ENCODE data around the gene GUCA1C. TPM values are rescaled to one million over a fixed set of nuclear protein-coding genes. Genes with fewer than 3 reads are reported as not detected.

Gene GUCA1C
- polyA plus RNA-seq, 2 of the 4 experiments (the other 2 are of a cell fraction) = not detected

DNA sequence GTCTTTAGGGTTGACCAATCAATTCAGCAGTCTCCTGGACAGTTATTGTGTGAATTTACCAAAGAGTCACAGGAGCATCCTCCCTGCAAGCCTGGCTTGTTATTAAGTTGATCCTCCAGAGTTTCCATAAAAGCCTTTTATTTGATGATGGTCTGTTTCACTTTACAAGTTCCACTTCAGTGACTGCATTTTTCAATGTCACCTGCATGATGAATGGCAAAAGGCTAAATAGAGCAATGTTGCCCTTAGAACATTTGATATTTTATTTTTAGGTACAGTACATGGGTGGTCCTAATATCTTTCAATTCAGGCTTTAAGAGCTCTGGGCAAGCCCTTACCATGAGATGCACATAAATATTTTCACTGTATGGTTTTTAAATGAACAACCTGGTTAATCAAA, 22.6 kb downstream of the GUCA1C start:
- ChIA-PET POLR2A (no interaction called here), CTCF (interaction anchor here (1.2 to 1.4 kb wide), 2 partner anchors 11 to 15 kb away, joined by 3 to 5 read pairs; no protein-coding TSS in a partner anchor)
- H3K4me3 ChIP-seq = no peak overlapping the region
- H3K4me1 ChIP-seq = no peaks in the 10 kb centered on the region
- no peak overlapping the region for H3K4me2 ChIP-seq
- H3K9me3 ChIP-seq = no peaks in the 10 kb centered on the region
- FAIRE-seq (no peak), ATAC-seq (no peak), DNase-seq (ENCODE audit: low read depth in 1 of 2, low spot score in 1 of 2) (no peak)
- no peak overlapping the region for H3K27ac ChIP-seq
- TF ChIP-seq NR3C1 (IDR thresholded peaks at IDR 0.05) = no peak
- TF ChIP-seq, protein P1, sequence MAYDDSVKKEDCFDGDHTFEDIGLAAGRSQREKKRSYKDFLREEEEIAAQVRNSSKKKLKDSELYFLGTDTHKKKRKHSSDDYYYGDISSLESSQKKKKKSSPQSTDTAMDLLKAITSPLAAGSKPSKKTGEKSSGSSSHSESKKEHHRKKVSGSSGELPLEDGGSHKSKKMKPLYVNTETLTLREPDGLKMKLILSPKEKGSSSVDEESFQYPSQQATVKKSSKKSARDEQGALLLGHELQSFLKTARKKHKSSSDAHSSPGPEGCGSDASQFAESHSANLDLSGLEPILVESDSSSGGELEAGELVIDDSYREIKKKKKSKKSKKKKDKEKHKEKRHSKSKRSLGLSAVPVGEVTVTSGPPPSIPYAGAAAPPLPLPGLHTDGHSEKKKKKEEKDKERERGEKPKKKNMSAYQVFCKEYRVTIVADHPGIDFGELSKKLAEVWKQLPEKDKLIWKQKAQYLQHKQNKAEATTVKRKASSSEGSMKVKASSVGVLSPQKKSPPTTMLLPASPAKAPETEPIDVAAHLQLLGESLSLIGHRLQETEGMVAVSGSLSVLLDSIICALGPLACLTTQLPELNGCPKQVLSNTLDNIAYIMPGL (CRISPR knock-in tag; IDR thresholded peaks at IDR 0.05; ENCODE audit: borderline replicate concordance) = no peak
- TF ChIP-seq JUN (IDR thresholded peaks at IDR 0.05) = no peak
- TF ChIP-seq ZNF302 (CRISPR knock-in tag; IDR thresholded peaks at IDR 0.05) = no peak
- no peak for TF ChIP-seq POLR2A (IDR thresholded peaks at IDR 0.05; ENCODE audit: low read length)

DNA sequence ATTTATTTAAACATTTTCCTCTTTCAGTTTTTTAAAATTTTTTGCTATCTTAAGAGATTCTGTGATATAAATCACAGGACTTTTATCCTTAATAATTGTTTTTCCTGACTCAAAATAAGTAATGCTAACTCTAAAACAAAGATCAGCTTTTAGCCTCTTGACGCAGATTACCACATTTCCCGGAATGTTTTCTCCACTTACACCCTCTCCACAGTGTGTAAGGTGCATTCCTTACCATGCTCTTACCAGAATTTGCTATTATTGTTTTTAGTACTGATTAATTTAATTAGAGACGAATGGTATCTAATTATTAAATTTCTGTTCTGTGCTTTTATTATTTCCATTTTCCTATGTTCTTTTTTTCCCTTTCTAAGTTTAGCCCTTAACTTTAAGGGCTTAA, 34.8 kb downstream of the GUCA1C start:
- Histone ChIP-seq H3K4me2 (no peak overlapping the region), H3K27ac (no peak overlapping the region), H3K4me3 (no peak overlapping the region), H3K4me1 (peaks cover 4% of the 10 kb centered on the region; the same call in 1 of the 3 replicates), H3K9me3 (no peaks in the 10 kb centered on the region)
- FAIRE-seq = no peak
- POLR2A ChIA-PET = no interaction called here
- CTCF ChIA-PET = no interaction called here
- no peak for ATAC-seq
- 14% methylated on average over 3 of the region's 3 CpGs for WGBS (ENCODE audit: missing lambda C conversion rate)
- TF ChIP-seq HOXB5 (CRISPR knock-in tag; IDR thresholded peaks at IDR 0.05) (no peak), RAD21 (conservative IDR thresholded peaks at IDR 0.05 in 1 of 2, IDR thresholded peaks at IDR 0.05 in 1 of 2) (no peak), EHF (CRISPR knock-in tag; IDR thresholded peaks at IDR 0.05) (no peak), FOSB (CRISPR knock-in tag; IDR thresholded peaks at IDR 0.05) (no peak), NPAS2 (CRISPR knock-in tag; IDR thresholded peaks at IDR 0.05; ENCODE audit: borderline replicate concordance) (no peak), CBX8 (IDR thresholded peaks at IDR 0.05) (no peak), HOXB13 (CRISPR knock-in tag; IDR thresholded peaks at IDR 0.05; ENCODE audit: low read depth) (no peak), CHD4 (IDR thresholded peaks at IDR 0.05; ENCODE audit: borderline replicate concordance) (no peak), JUN (IDR thresholded peaks at IDR 0.05) (no peak), JUNB (IDR thresholded peaks at IDR 0.05) (no peak), RFX5 (IDR thresholded peaks at IDR 0.05) (no peak)
- TF ChIP-seq, protein P2, sequence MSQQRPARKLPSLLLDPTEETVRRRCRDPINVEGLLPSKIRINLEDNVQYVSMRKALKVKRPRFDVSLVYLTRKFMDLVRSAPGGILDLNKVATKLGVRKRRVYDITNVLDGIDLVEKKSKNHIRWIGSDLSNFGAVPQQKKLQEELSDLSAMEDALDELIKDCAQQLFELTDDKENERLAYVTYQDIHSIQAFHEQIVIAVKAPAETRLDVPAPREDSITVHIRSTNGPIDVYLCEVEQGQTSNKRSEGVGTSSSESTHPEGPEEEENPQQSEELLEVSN (IDR thresholded peaks at IDR 0.05; ENCODE audit: borderline replicate concordance, low read depth) = no peak
- TF ChIP-seq, protein P1 (CRISPR knock-in tag; IDR thresholded peaks at IDR 0.05; ENCODE audit: borderline replicate concordance) = no peak
- TF ChIP-seq, protein P3, sequence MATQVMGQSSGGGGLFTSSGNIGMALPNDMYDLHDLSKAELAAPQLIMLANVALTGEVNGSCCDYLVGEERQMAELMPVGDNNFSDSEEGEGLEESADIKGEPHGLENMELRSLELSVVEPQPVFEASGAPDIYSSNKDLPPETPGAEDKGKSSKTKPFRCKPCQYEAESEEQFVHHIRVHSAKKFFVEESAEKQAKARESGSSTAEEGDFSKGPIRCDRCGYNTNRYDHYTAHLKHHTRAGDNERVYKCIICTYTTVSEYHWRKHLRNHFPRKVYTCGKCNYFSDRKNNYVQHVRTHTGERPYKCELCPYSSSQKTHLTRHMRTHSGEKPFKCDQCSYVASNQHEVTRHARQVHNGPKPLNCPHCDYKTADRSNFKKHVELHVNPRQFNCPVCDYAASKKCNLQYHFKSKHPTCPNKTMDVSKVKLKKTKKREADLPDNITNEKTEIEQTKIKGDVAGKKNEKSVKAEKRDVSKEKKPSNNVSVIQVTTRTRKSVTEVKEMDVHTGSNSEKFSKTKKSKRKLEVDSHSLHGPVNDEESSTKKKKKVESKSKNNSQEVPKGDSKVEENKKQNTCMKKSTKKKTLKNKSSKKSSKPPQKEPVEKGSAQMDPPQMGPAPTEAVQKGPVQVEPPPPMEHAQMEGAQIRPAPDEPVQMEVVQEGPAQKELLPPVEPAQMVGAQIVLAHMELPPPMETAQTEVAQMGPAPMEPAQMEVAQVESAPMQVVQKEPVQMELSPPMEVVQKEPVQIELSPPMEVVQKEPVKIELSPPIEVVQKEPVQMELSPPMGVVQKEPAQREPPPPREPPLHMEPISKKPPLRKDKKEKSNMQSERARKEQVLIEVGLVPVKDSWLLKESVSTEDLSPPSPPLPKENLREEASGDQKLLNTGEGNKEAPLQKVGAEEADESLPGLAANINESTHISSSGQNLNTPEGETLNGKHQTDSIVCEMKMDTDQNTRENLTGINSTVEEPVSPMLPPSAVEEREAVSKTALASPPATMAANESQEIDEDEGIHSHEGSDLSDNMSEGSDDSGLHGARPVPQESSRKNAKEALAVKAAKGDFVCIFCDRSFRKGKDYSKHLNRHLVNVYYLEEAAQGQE (IDR thresholded peaks at IDR 0.05) = no peak
- TF ChIP-seq, protein P4, sequence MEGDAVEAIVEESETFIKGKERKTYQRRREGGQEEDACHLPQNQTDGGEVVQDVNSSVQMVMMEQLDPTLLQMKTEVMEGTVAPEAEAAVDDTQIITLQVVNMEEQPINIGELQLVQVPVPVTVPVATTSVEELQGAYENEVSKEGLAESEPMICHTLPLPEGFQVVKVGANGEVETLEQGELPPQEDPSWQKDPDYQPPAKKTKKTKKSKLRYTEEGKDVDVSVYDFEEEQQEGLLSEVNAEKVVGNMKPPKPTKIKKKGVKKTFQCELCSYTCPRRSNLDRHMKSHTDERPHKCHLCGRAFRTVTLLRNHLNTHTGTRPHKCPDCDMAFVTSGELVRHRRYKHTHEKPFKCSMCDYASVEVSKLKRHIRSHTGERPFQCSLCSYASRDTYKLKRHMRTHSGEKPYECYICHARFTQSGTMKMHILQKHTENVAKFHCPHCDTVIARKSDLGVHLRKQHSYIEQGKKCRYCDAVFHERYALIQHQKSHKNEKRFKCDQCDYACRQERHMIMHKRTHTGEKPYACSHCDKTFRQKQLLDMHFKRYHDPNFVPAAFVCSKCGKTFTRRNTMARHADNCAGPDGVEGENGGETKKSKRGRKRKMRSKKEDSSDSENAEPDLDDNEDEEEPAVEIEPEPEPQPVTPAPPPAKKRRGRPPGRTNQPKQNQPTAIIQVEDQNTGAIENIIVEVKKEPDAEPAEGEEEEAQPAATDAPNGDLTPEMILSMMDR (IDR thresholded peaks at IDR 0.05) = no peak
- TF ChIP-seq, protein P5, sequence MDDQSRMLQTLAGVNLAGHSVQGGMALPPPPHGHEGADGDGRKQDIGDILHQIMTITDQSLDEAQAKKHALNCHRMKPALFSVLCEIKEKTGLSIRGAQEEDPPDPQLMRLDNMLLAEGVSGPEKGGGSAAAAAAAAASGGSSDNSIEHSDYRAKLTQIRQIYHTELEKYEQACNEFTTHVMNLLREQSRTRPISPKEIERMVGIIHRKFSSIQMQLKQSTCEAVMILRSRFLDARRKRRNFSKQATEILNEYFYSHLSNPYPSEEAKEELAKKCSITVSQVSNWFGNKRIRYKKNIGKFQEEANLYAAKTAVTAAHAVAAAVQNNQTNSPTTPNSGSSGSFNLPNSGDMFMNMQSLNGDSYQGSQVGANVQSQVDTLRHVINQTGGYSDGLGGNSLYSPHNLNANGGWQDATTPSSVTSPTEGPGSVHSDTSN (IDR thresholded peaks at IDR 0.05) = no peak
- TF ChIP-seq, protein P6, sequence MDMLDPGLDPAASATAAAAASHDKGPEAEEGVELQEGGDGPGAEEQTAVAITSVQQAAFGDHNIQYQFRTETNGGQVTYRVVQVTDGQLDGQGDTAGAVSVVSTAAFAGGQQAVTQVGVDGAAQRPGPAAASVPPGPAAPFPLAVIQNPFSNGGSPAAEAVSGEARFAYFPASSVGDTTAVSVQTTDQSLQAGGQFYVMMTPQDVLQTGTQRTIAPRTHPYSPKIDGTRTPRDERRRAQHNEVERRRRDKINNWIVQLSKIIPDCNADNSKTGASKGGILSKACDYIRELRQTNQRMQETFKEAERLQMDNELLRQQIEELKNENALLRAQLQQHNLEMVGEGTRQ (IDR thresholded peaks at IDR 0.05) = no peak
- DNase-seq (ENCODE audit: low read depth in 1 of 2, low spot score in 1 of 2) = no peak

Measured in A549 (cell line).